Hepatocyte (in vitro differentiated cells): ENCODE data around the gene RD3L. TPM values are rescaled to one million over a fixed set of nuclear protein-coding genes. Genes with fewer than 3 reads are reported as not detected.

Source experiments
- DNase-seq: peaks from one replicate; pipeline ENCODE4 v3.0.0-alpha.2; 2016; ENCODE audit warnings: low spot score
- H2AFZ ChIP-seq: fragments of 200-600 bp; sonication (generic); 2 replicates; pipeline ENCODE4 v1.6.0; 2016; ENCODE audit warnings: antibody characterized with exemption, mild to moderate bottlenecking
- H3K27ac ChIP-seq: fragments of 200-600 bp; sonication (generic); 2 replicates; pipeline ENCODE4 v1.5.1; 2016; ENCODE audit warnings: mild to moderate bottlenecking
- H3K27me3 ChIP-seq: fragments of 200-600 bp; sonication (generic); 2 replicates; pipeline ENCODE4 v1.6.1; 2016
- H3K36me3 ChIP-seq: fragments of 200-600 bp; sonication (generic); replicated peaks from 2 replicates; pipeline ENCODE4 v1.5.1; 2016; ENCODE audit warnings: low read depth; ENCODE audit not compliant: insufficient read depth
- H3K4me1 ChIP-seq: fragments of 200-600 bp; sonication (generic); 2 replicates; pipeline ENCODE4 v1.5.1; 2016; ENCODE audit warnings: mild to moderate bottlenecking, moderate library complexity; ENCODE audit not compliant: insufficient read depth
- H3K4me2 ChIP-seq: fragments of 200-600 bp; sonication (generic); 2 replicates; pipeline ENCODE4 v1.6.0; 2016
- H3K4me3 ChIP-seq: fragments of 200-600 bp; sonication (generic); 2 replicates; pipeline ENCODE4 v1.5.1; 2016; ENCODE audit warnings: mild to moderate bottlenecking
- H3K79me2 ChIP-seq: fragments of 200-600 bp; sonication (generic); 2 replicates; pipeline ENCODE4 v1.6.0; 2017; ENCODE audit warnings: mild to moderate bottlenecking
- H3K9me2 ChIP-seq: fragments of 200-600 bp; sonication (generic); replicated peaks from 2 replicates; pipeline ENCODE4 v1.6.0; 2017; ENCODE audit warnings: mild to moderate bottlenecking; ENCODE audit not compliant: insufficient read depth
- H3K9me3 ChIP-seq: fragments of 200-600 bp; sonication (generic); 2 replicates; pipeline ENCODE4 v1.5.1; 2016; ENCODE audit warnings: low read depth, mild to moderate bottlenecking
- H4K20me1 ChIP-seq: fragments of 200-600 bp; sonication (generic); 2 replicates; pipeline ENCODE4 v1.6.0; 2016; ENCODE audit warnings: mild to moderate bottlenecking; ENCODE audit not compliant: insufficient read depth, poor library complexity, severe bottlenecking
- EZH2 ChIP-seq: fragments of 200-600 bp; sonication (generic); IDR thresholded peaks from 2 replicates; pipeline ENCODE4 v1.6.1; 2016; ENCODE audit warnings: antibody characterized with exemption, mild to moderate bottlenecking, borderline replicate concordance
- EZH2phosphoT487 ChIP-seq: fragments of 200-600 bp; sonication (generic); IDR thresholded peaks from one replicate; pipeline ENCODE4 v1.6.1; 2018; ENCODE audit warnings: antibody characterized with exemption, mild to moderate bottlenecking, low read depth, moderate library complexity; ENCODE audit not compliant: unreplicated experiment, severe bottlenecking
- WGBS: methylation state at CpG from one replicate; pipeline ENCODE4 v1.1.6; 2016; ENCODE audit warnings: low lambda C conversion rate; ENCODE audit errors: missing lambda C conversion rate; 5-methylcytosine and 5-hydroxymethylcytosine counted together
- polyA plus RNA-seq: library from polyadenylated mRNA; unstranded; fragments of >200 nt; fragmentation: Nextera tagmentation; extraction: Ambion mirVana; gene quantifications from 2 replicates; pipeline ENCODE4 v1.2.1, GENCODE V29; 2016
- total RNA-seq: library from RNA; depleted of rRNA; stranded (reverse); fragments of >200 nt; gene quantifications from 2 replicates; pipeline ENCODE4 v1.2.3, GENCODE V29; 2014
- TF ChIP-seq, protein P1 (sequence below): fragments of 200-600 bp; sonication (generic); IDR thresholded peaks from 2 replicates; pipeline ENCODE4 v1.5.1; 2016; ENCODE audit warnings: antibody characterized with exemption, mild to moderate bottlenecking; ENCODE audit not compliant: poor library complexity

The RD3L gene
- total and polyA plus RNA-seq, 2 experiments from 2014 or later = not detected

DNA sequence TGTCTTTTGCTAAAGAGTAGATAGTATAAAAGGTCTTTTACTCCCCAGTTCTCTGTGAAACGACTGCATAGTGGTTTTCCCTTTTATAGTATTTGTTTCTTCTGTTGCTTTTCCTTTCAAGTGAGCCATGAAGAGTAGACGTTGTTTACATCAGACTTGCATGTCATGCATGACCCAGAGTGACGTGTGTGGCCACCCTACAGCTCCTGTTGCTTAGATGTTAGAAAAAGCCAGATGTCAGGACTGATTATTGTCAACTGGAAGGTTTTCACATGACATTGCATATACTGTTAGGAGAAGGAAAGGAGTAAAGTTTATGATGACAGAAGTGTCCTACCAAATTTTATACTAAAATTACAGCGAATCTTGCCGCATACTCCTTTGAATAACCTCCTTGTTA lies 1.3 kb upstream of the RD3L start:
- Histone ChIP-seq H3K9me2 (no peaks in the 10 kb centered on the region), H3K4me3 (no peak overlapping the region), H3K79me2 (no peaks in the 10 kb centered on the region), H2AFZ (no peak overlapping the region), H3K36me3 (no peaks in the 10 kb centered on the region), H3K4me2 (no peak overlapping the region), H4K20me1 (no peaks in the 10 kb centered on the region), H3K4me1 (no peaks in the 10 kb centered on the region), H3K27ac (no peak overlapping the region), H3K27me3 (peaks cover 8% of the 10 kb centered on the region), H3K9me3 (no peaks in the 10 kb centered on the region)
- WGBS = 66% methylated on average over 5 of the region's 5 CpGs
- TF ChIP-seq EZH2phosphoT487 = no peak
- no peak for TF ChIP-seq EZH2
- TF ChIP-seq, protein P1, sequence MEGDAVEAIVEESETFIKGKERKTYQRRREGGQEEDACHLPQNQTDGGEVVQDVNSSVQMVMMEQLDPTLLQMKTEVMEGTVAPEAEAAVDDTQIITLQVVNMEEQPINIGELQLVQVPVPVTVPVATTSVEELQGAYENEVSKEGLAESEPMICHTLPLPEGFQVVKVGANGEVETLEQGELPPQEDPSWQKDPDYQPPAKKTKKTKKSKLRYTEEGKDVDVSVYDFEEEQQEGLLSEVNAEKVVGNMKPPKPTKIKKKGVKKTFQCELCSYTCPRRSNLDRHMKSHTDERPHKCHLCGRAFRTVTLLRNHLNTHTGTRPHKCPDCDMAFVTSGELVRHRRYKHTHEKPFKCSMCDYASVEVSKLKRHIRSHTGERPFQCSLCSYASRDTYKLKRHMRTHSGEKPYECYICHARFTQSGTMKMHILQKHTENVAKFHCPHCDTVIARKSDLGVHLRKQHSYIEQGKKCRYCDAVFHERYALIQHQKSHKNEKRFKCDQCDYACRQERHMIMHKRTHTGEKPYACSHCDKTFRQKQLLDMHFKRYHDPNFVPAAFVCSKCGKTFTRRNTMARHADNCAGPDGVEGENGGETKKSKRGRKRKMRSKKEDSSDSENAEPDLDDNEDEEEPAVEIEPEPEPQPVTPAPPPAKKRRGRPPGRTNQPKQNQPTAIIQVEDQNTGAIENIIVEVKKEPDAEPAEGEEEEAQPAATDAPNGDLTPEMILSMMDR = no peak
- DNase-seq = no peak

DNA sequence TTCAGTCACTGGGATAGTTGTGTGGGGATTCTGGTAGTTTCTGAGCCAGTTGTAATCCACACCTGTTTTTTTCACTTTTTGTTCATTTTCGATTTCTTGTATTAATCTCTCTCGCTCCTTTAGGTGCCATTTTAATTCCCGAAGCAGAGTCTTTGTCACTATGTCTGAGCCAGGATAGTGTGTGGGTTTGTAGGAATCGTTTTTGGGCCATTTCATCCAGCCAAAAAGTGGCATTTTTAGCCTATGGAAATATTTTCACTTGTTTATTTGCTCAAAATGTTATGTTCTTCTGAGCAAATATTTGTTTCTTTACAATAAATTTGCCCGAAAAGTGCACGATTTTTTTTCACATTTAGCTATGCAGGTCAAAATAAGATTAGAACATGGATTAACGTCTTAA lies 867 bp downstream of the RD3L start:
- Histone ChIP-seq H3K9me2 (no peaks in the 10 kb centered on the region), H4K20me1 (no peaks in the 10 kb centered on the region), H3K27ac (no peak overlapping the region), H3K79me2 (no peaks in the 10 kb centered on the region), H3K36me3 (no peaks in the 10 kb centered on the region), H3K4me3 (no peak overlapping the region), H3K27me3 (peaks cover 8% of the 10 kb centered on the region), H2AFZ (no peak overlapping the region), H3K4me2 (no peak overlapping the region), H3K9me3 (no peaks in the 10 kb centered on the region), H3K4me1 (no peaks in the 10 kb centered on the region)
- TF ChIP-seq, protein P1 = no peak
- no peak for TF ChIP-seq EZH2
- no peak for TF ChIP-seq EZH2phosphoT487
- DNase-seq = no peak
- WGBS = 74% methylated on average over 7 of the region's 7 CpGs

- Histone ChIP-seq H3K9me2 (no peaks in the 10 kb centered on the region), H3K36me3 (no peaks in the 10 kb centered on the region), H3K9me3 (no peaks in the 10 kb centered on the region), H3K4me2 (no peak overlapping the region), H4K20me1 (no peaks in the 10 kb centered on the region), H2AFZ (no peak overlapping the region), H3K27ac (no peak overlapping the region), H3K4me3 (no peak overlapping the region), H3K79me2 (no peaks in the 10 kb centered on the region), H3K27me3 (no peaks in the 10 kb centered on the region), H3K4me1 (no peaks in the 10 kb centered on the region)
- no peak for TF ChIP-seq EZH2
- WGBS = 90% methylated on average over 2 of the region's 2 CpGs
- DNase-seq = no peak
Observed at GRCh38 chr14:103935102-103935501, 7.2 kb downstream of the RD3L start.

- peak overlapping the region; percentile 38 for H3K4me2 ChIP-seq
- H3K27me3 ChIP-seq = no peaks in the 10 kb centered on the region
- H3K4me3 ChIP-seq = no peak overlapping the region
- H4K20me1 ChIP-seq = no peaks in the 10 kb centered on the region
- 86% methylated on average over 11 of the region's 11 CpGs for WGBS
- peak overlapping the region; percentile 47 for H2AFZ ChIP-seq
- H3K9me3 ChIP-seq = no peaks in the 10 kb centered on the region
- TF ChIP-seq, protein P1 = no peak
- TF ChIP-seq EZH2 (no peak), EZH2phosphoT487 (no peak)
- H3K4me1 ChIP-seq = no peaks in the 10 kb centered on the region
- no peak for DNase-seq
- H3K79me2 ChIP-seq = no peaks in the 10 kb centered on the region
- H3K27ac ChIP-seq = peak overlapping the region; percentile 5
- H3K36me3 ChIP-seq = no peaks in the 10 kb centered on the region
- H3K9me2 ChIP-seq = no peaks in the 10 kb centered on the region
Observed at GRCh38 chr14:103932791-103933490, 9.4 kb downstream of the RD3L start.
